Bone marrow (tissue), 2 donors: ENCODE measurements around the gene BRIP1.
"Not testable (repeated sequence)": the region's sequence is repeated elsewhere in the genome, so short reads cannot be mapped to it uniquely, and the experiment has no call there.

Experiments used
- DNase-seq, 2 donors: peaks; one replicate each; lab custom pipeline; 2025; lab: John Stamatoyannopoulos, UW

The BRIP1 gene

DNA sequence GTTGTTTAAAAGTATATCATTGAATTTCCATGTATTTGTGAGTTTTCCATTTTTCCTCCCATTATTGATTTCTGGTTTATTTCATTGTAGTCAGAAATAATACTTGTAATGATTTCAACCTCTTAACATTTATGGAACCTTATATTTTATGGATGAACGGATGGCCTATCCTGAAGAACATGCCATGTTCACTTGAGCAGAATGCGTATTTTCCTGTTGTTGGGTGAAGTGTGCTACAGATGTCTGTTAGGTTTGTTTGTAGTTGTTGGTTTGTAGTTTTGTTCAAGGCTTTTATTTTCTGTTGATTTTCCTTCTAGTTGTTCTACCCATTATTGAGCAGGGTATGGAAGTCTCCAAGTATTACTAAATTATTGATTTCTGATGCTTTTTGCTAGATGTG is 165.1 kb downstream of the BRIP1 start:
- no peak for DNase-seq

GRCh38 chr17:61695779-61696337 is 167.5 kb downstream of the BRIP1 start:
- DNase-seq = no peak

DNA sequence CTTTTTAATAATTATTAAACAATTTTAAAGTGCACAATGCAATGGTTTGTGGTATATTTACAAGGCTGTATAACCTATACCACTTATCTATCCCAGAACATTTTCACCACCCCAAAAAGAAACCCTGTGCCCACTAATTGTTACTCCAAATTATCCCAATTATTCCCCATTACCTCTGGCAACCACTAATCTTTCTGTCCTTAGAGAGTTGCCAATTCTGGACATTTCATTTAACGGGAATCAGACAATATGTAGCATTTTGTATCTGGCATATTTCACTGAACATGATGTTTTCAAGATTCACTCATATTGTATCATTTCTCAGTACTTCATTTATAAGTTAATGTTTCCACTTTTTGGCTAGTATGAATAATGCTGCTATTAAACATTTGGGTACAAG is 169.2 kb downstream of the BRIP1 start:
- DNase-seq = no peak

DNA sequence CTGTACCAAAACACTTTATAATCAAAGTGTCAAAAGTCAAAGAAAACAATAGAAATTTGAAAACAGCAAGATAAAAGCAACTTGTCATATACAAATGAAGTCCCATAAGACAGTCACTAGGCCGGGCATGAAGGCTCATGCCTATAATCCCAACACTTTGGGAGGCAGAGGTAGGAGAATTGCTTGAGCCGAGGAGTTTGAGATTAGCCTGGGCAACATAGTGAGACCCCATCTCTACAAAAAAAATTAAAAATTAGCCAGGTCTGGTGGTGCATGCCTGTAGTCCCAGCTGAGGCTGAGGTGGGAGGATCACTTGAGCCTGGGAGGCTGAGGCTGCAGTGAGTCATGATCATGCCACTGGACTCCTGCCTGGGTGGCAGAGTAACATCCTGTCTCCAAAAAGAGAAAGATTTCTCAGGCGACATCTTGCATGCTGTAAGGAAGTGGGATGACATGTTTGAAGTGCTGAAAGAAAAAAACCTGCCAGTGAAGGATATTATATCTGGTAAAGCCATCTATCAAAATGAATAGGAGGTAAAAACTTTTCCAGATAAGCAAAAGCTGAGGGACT is 173.6 kb downstream of the BRIP1 start:
- DNase-seq = no peak

- no peak for DNase-seq
These were observed 175.6 kb downstream of the BRIP1 start for GRCh38 chr17:61687769-61688168.

DNA sequence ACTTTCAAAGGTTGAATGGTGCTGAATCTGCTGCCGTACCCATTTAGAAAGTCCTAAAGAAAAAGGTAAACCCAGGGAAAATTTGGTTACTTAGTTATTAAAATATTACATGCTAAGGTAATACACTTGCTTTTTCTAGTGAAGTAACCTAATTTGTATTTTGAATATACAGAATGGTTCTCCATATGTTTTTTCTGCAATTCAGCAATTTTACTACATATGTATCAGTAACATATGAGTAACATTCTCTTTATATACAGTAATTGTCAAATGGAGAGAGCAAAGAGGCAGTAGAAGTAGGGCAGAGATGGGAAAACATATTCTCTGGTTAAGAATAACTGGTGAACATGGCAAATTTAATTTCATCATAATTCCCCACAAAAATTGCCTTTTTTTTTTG is 177.2 kb downstream of the BRIP1 start:
- DNase-seq = no peak

GRCh38 chr17:61684818-61685217 is 178.5 kb downstream of the BRIP1 start:
- DNase-seq = no peak

DNA sequence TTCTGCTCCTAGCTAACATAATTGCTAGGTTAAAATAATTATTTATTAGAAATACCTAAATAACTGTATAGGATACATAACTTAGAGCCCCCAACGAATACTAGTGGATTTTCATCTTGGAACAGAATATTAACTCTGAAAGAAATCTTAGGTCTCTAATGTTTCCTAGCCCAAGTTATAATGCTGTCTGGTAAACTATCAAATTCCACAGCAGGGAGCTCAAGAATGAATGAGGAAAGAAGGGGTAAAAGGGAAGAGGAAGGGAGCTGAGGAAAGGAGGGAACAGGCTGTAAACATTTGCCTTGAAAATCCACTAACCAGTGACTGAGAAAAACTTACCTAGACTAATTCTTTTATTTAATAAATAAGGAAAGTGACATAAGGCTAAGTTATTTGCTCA is 179.2 kb downstream of the BRIP1 start:
- DNase-seq = no peak

DNA sequence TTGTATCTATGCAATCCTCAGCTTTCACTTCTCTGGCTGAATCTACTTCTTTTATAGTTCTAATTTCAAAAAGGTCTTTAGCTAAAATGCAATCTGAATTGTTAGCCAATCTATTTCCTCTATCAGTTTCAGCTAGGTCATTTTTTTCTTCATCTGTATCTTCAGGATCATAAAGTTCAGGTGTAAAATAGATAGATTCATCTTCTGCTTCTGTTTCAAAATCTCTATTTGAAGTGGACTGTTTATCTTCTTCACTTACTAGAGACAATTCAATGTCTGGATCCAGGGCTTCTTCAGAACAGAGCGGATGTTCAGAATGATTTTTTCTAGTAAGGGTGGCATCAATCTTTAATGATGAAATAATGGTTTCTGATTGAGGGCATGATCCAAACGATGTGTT is 179.9 kb downstream of the BRIP1 start:
- no peak for DNase-seq

- DNase-seq = no peak
These were observed 182.4 kb downstream of the BRIP1 start for GRCh38 chr17:61680921-61681320.

- DNase-seq = no peak
These were observed 185.0 kb downstream of the BRIP1 start for GRCh38 chr17:61678339-61678738.

DNA sequence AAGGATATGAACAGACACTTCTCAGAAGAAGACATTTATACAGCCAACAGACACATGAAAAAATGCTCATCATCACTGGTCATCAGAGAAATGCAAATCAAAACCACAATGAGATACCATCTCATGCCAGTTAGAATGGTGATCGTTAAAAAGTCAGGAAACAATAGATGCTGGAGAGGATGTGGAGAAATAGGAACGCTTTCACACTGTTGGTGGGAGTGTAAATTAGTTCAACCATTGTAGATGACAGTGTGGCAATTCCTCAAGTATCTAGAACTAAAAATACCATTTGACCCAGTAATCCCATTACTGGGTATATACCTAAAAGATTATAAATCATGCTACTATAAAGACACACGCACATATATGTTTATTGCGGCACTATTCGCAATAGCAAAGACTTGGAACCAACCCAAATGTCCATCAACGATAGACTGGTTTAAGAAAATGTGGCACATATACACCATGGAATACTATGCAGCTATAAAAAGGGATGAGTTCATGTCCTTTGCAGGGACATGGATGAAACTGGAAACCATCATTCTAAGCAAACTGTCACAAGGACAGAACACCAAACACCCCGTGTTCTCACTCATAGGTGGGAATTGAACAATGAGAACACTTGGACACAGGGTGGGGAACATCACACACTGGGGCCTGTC is 186.0 kb downstream of the BRIP1 start:
- not testable (repeated sequence) for DNase-seq

- not testable (repeated sequence) for DNase-seq
These were observed 186.8 kb downstream of the BRIP1 start for GRCh38 chr17:61676522-61676921.

DNA sequence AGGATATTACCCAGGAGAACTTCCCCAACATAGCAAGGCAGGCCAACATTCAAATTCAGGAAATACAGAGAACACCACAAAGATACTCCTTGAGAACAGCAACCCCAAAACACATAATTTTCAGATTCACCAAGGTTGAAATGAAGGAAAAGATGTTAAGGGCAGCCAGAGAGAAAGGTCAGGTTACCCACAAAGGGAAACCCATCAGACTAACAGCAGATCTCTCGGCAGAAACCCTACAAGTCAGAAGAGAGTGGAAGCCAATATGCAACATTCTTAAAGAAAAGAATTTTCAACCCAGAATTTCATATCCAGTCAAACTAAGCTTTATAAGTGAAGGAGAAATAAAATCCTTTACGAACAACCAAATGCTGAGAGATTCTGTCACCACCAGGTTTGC is 188.7 kb downstream of the BRIP1 start:
- DNase-seq = not testable (repeated sequence)

GRCh38 chr17:61673019-61673897 is 190.1 kb downstream of the BRIP1 start:
- not testable (repeated sequence) for DNase-seq

GRCh38 chr17:61672140-61672539 is 191.2 kb downstream of the BRIP1 start:
- DNase-seq = no peak

DNA sequence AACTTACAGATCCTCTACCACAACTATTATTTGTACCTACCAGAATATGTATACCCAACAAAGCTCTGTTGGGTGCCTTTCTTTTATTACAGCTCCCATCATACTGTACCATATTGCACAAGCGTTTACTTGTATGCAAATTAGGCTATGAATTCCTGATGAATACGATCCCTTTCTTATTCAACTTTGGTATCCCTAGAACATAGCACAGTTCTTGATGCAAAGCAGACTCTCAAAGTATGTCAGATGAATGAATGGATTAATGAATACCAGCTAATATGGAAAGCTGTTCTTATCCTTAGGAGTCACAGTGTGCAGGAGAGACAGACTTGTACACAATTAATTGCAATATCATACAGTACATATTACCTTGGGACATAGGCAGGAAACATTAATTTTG is 192.6 kb downstream of the BRIP1 start:
- no peak for DNase-seq

- no peak for DNase-seq
These were observed 193.8 kb downstream of the BRIP1 start for GRCh38 chr17:61669522-61669921.

DNA sequence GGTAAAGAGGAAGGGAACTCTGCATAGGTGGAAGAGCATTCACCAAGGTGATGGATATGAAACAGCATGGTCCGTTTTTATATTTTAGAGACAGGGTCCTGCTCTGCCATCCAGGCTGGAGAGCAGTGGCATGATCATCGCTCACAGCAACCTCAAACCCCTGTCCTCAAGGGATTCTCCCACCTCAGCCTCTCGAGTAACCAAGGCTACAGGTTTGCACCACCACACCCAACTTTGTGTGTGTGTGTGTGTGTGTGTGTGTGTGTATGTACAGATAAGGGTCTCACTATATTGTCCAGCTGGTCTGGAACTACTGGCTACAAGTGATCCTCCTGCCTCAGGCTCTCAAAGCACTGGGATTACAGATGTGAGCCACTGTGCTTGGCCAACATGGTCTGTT is 194.8 kb downstream of the BRIP1 start:
- DNase-seq = no peak

DNA sequence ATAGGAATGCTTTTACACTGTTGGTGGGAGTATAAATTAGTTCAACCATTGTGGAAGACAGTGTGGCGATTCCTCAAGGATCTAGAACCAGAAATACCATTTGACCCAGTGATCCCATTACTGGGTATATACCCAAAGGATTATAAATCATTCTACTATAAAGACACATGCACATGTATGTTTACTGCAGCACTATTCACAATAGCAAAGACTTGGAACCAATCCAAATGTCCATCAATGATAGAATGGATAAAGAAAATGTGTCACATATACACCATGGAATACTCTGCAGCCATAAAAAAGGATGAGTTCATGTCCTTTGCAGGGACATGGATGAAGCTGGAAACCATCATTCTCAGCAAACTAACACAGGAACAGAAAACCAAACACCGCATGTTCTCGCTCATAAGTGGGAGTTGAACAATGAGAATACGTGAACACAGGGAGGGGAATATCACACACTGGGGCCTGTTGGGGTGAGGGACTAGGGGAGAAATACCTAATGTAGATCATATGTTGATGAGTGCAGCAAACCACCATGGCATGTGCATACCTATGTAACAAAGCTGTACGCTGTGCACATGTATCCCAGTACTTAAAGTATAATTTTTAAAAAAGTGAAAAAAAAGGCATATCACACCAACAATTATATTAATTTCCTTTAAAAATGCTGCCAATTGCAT is 196.8 kb downstream of the BRIP1 start:
- DNase-seq = not testable (repeated sequence)

DNA sequence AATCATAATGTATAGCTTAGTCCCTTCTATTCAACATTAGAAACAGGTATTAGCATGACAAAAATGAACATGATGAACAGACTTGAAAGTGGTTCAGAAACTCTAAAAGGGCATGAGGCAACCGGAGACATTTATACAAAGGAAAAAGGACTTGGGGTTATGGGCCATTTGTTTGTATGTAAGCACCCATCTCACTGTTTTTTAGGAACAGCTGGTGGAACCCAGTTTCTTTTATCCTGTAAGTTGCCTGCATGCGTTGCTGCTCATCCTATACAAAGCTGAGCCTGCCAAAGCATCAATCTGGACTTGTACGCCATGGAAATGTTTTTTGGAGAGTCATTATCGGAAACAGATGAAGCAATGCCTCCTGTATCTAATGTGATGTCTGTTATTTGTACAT is 200.0 kb downstream of the BRIP1 start:
- DNase-seq = no peak

GRCh38 chr17:61662741-61663140 is 200.6 kb downstream of the BRIP1 start:
- no peak for DNase-seq
